Jurkat, Clone E6-1 (cell line): ENCODE results near the gene NPBWR2.
"Not testable (repeated sequence)": the region's sequence is repeated elsewhere in the genome, so short reads cannot be mapped to it uniquely, and the experiment has no call there.

ENCODE experiments used
- DNase-seq: peaks from one replicate; pipeline ENCODE4 v3.0.0-alpha.2; 2011; ENCODE audit warnings: low read depth, low spot score
- H3K4me3 ChIP-seq: 2 replicates; pipeline ENCODE4 v1.5.1; 2011; ENCODE audit warnings: mild to moderate bottlenecking, low read length, control low read depth, moderate library complexity

Gene NPBWR2

GRCh38 chr20:64145458-64146300, 38.3 kb upstream of the NPBWR2 start:
- H3K4me3 ChIP-seq = no peak overlapping the region
- DNase-seq = peak; percentile 19

DNA sequence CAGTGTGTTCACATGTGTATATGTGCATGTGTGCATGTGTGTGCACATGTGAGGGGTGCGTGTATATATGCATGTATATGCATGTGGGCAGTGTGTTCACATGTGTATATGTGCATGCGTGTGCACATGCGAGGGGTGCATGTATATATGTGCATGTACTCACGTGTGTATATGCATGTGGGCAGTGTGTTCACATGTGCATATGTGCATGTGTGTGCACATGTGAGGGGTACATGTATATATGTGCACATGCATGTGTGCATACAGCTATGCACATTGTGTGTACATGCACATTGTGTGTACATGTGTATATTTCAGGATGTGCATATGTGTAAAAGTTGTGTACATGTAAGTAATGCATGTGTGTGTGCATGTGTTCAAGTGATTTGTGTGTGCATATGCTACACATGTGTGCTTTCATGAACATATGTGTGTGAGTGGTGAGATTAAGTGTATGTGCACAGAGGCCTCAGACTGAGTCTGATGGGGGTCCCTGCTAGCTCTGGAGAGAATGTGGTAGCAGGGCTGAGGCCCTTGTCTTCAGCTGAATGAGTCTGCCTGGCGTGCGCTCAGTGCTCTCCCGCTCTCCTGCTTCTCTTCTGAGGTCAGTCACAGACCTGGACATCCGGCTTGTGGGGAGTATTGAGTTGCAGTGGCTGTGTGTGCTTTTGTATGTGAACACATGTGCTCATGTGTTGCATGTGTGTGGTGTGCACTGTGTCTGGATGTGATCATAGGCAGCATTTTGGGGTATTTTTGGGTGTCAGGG, 37.0 kb upstream of the NPBWR2 start:
- no peak overlapping the region for H3K4me3 ChIP-seq
- DNase-seq = no peak

DNA sequence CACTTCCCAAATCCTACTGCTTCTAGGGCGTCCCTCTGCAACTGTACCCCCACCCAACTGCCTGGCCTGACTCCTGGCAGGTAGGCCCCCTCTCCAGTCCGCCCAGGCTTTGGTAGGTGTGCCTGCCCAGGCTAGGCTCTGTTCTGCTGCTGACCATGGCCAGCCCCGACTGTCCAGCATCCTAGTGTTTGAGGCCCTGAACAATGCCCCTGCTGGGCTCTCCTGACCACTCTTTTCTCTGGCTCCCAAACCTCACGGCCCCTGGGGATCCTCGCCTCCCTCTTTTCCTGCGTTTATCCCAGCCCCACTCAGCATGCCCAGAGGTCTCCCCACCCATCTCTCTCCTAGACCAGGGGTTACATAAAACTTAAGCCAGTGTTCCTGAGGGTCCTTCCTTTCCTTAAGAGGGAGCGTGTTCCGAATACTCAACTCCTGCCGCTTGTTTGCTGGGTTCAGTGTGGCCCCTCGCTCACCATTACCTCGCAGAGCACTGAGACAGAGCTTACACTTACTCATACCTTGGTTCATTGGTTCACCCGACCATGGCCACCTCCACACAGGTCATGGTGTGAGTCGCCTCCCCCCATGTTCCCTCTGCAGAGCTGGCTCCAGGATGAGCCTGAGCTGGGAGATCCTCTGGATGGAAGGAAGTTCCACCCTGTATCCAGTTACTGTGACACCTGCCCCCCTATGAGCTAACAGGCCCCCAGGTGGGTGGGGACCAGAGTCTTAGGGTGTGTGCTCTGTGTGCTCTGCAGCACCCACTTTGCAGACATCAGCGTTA, 35.8 kb upstream of the NPBWR2 start:
- DNase-seq = no peak
- H3K4me3 ChIP-seq = no peak overlapping the region

GRCh38 chr20:64142590-64142989, 35.2 kb upstream of the NPBWR2 start:
- H3K4me3 ChIP-seq = no peak overlapping the region
- DNase-seq = no peak

GRCh38 chr20:64140956-64141355, 33.6 kb upstream of the NPBWR2 start:
- no peak overlapping the region for H3K4me3 ChIP-seq
- no peak for DNase-seq

GRCh38 chr20:64140061-64140931, 32.9 kb upstream of the NPBWR2 start:
- no peak for DNase-seq
- H3K4me3 ChIP-seq = no peak overlapping the region

DNA sequence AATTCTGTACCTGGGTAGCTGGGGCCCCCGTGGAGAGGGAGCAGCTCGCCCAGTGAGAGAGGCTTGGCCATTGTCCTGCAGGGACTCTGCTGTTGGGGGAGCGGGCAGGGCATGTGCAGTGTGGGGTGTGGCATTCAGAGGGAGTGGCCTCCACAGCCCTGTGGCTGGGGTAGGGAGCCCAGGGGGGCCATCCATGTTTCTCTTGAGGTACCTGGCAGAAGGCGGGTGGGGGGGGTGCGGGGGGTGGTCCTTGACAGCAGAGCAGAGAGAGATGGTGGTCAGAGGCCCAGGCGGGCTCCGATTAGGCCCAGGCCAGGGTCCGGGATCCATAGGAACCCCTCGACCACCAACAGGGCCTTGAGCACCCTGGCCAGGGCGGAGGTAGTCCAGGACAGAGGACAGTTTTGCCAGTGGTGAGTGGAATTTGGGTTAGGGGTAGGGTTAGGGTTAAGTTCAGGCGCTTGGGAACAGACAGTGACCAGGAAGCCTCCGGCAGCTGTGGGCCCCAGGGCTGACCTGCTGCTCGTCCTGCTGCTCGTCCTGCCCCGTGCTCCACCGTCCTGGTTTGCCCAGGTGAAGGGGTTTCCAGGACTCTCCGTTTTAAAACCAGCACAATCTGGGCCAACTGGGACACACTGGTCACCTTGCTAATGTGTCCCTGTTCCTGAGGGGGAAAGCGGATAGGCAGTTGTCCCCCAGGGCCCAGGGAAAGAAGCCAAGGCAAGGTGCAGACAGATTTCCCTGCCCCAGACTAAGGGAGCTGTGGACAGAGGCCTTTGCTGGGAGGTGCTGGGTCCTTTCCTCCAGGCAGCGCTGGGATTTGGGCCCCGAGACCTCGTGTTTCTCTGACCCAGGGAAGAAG, 32.1 kb upstream of the NPBWR2 start:
- H3K4me3 ChIP-seq = no peak overlapping the region
- DNase-seq = no peak

- no peak overlapping the region for H3K4me3 ChIP-seq
- DNase-seq = no peak
Observed at GRCh38 chr20:64138276-64138815, 31.0 kb upstream of the NPBWR2 start.

DNA sequence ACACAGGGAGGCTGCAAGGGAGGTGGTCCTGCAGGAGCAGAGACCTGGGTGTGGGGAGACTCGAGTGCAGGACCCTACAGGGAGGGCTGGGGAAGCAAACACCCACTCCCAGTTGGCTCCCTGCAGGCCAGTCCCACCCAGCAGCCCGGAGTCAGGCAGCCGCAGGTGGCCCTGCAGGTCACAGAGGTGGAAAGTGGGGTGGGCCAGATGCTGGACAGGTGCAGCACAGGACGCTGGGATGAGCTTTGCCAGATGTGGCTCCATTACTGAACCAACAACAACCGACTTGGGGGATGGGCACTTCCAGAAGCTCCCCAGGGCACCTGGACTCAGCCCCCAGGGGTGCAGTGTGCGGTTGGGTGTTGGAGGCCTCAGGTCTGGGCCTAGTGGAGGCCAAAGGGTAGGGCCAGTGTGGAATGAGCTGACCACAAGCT, 30.2 kb upstream of the NPBWR2 start:
- DNase-seq = no peak
- no peak overlapping the region for H3K4me3 ChIP-seq

DNA sequence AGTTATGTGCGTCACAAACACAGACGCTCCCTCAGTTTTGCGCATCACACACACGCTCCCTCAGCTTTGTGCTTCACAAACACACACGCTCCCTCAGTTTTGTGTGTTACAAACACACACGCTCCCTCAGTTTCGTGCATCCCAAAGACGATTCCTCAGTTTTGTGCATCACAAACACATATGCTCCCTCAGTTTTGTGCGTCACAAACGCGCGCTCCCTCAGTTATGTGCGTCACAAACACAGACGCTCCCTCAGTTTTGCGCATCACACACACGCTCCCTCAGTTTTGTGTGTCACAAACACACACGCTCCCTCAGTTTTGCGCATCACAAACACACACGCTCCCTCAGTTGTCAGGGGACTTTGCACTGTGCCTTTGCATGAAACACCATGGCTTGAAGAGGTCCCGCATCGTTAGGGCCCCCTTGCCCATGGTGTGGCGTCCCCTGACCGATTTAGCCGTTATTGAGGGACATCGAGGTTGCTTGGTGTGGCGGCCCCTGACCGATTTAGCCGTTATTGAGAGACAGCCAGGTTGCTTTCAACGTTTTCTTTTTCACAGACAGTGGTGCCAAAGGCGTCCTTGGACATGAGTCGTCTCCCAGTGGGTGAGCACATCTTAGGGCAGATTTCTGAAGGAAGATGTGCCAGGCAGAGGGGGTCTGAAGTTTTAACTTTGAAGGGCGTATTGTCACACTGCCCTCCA, 28.8 kb upstream of the NPBWR2 start:
- no peak for DNase-seq
- H3K4me3 ChIP-seq = no peak overlapping the region

GRCh38 chr20:64134744-64135143, 27.4 kb upstream of the NPBWR2 start:
- DNase-seq, H3K4me3 ChIP-seq: not testable (repeated sequence)

DNA sequence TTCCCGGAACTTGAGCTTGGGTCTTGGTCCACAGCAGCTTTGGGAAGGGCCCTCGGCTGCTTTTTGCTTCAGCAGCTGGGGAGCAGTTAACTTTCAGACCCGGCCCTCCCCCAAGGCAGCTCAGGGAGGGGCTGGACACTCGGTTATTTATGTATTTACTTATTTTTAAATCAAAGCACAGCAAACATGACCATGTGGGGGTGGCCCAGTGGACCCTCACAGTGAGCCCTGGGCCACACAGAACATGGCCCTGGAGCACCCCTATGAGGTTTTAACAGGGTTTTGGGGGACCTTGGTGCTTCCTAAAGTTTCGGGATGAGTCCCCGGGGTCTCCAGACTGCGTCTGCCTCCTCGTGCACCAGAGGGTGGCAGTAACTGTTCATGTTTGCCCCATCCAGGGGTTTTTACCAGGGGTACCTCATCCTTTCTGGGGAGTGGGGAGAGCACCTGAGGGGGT, 26.6 kb upstream of the NPBWR2 start:
- H3K4me3 ChIP-seq = no peak overlapping the region
- DNase-seq = no peak

GRCh38 chr20:64131406-64131805, 24.0 kb upstream of the NPBWR2 start:
- no peak for DNase-seq
- no peak overlapping the region for H3K4me3 ChIP-seq

- H3K4me3 ChIP-seq = no peak overlapping the region
- DNase-seq = no peak
Observed at GRCh38 chr20:64130876-64131275, 23.5 kb upstream of the NPBWR2 start.

GRCh38 chr20:64130271-64130670, 22.9 kb upstream of the NPBWR2 start:
- no peak for DNase-seq
- H3K4me3 ChIP-seq = no peak overlapping the region

- no peak for DNase-seq
- no peak overlapping the region for H3K4me3 ChIP-seq
Observed at GRCh38 chr20:64129146-64129782, 21.9 kb upstream of the NPBWR2 start.
